HG03342 (cell line): ENCODE results near the gene DHRS9.
"Not testable (repeated sequence)": the region's sequence is repeated elsewhere in the genome, so short reads cannot be mapped to it uniquely, and the experiment has no call there.

Experiments used
- ATAC-seq: cut with Tn5 transposase; IDR thresholded peaks from one replicate; pipeline ENCODE4 v1.9.1; 2021; ENCODE audit warnings: mild to moderate bottlenecking, moderate library complexity; ENCODE audit not compliant: unreplicated experiment

DHRS9 gene

GRCh38 chr2:169131587-169132512 is 62.5 kb downstream of the DHRS9 start:
- ATAC-seq: peak; percentile 89

DNA sequence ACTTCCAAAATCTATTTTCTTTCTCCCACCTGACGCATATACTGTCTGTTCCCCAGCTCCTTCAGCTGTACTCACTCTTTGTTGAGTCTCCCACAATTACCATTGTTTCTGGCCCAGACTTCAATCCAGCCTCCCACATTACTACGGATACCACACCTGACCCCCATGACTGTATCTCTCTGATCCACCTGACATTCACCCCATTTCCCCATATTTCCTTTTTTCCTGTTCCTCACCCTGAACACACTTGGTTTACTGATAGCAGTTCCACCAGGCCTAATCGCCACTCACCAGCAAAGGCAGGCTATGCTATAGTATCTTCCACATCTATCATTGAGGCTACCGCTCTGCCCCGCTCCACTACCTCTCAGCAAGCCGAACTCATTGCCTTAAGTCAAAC is 64.9 kb downstream of the DHRS9 start:
- ATAC-seq: not testable (repeated sequence)

DNA sequence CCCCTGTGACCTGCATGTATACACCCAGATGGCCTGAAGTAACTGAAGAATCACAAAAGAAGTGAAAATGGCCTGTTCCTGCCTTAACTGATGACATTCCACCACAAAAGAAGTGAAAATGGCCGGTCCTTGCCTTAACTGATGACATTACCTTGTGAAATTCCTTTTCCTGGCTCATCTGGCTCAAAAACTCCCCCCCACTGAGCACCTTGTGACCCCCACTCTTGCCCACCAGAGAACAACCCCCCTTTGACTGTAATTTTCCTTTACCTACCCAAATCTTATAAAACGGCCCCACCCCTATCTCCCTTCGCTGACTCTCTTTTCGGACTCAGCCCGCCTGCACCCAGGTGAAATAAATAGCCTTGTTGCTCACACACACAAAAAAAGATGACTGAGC is 67.1 kb downstream of the DHRS9 start:
- ATAC-seq: not testable (repeated sequence)

DNA sequence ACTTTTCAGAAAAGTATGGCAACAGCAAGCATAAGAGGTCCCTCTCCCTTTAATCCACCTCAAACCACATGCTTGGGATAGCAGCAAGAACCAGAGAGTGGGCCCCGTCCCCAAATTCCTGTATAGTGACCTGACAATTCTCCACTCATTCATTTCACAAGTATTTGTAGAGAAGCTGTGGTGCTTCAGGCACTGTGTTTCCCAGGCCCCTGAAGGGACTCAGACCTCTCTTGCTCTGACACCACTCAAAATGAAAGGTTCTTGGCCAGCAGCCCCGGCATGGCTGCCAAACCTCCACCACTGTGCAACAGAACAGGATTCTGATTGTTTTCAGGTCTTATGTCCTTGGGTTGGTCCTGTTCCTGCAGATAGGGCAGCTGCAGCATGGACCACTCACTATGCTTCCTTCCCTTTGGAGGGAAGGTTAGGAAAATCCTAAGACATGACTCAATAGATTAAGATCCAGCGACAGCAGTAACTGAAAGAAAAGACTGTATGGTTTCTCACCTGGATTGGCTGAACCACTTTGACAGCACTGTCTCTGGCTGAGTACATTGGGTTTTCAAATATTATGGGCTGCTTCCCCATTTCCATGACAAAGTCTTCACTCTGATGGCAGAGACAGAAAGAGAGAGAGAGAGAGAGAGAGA is 67.6 kb downstream of the DHRS9 start:
- no peak for ATAC-seq

DNA sequence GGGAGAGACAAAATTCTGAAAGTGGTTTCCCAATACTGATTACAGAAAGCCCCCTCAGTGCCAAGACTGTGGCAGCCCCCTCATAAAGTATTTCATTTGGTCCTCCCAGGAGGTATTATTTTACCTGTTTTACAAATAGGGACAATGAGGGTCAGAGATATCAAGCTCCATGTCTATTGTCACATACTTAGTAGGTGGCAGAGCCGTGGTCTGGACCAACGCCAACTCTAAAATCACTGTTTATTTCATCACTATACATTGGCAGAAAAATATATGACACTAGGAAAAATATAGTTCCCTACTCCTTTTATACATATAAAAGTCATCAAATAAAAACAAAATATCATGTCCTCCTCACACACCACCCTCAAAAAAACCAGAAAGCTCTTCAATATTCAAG is 68.6 kb downstream of the DHRS9 start:
- ATAC-seq: no peak

DNA sequence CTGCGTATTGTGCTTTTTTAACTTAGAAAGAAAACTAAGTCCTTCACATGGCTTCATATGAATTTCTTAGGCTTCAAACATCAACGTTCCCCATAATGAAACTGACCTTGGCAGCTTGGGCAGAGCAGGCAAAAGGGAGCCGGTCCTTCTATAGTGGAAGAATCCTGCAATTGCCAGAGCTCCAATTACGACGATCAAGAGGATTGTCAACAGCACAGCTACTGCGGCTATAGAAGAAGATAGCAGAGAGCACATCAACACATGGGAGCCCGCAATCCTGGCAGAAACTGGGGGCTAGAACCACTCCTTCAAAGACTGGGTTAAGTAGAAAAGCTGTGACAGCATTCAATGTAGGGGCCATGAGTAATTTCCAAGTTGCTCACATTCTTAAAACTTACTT is 69.8 kb downstream of the DHRS9 start:
- no peak for ATAC-seq

DNA sequence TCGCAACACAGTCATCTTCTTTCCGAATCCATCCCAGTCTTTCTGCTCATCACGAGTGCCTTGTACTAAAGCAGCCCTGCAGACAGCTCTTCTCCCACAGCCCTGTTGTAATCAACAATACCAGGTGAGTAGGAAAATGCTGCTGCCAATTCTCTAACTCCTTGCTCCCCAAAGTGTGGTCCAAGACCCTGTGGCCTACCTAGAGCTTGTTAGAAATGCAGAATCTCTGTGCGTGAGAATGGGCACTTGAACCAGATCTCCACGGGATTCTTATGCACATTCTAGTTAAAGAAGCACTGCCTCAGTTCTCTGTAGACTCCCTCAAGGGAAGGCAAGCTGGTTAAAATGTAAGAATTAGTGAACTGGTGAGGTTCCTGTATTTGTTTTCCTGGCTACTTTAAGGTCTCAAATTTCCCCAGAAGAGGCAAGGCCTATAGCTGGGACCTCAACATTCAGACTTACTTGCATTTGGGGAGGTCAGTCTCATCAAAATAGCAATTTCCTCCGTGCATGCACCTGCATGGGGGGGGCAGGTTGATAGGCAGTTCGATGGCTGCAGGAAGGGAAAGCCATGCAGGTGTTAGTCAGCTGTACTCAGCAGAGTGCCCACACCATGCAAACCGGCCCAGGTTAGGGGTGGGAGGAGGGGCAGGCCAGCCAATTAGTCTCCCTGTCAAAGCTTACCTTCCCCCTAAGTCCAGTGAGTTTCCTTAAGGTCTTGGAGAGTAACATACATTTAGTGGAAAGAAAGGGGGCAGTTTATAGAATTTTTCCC is 70.8 kb downstream of the DHRS9 start:
- no peak for ATAC-seq

DNA sequence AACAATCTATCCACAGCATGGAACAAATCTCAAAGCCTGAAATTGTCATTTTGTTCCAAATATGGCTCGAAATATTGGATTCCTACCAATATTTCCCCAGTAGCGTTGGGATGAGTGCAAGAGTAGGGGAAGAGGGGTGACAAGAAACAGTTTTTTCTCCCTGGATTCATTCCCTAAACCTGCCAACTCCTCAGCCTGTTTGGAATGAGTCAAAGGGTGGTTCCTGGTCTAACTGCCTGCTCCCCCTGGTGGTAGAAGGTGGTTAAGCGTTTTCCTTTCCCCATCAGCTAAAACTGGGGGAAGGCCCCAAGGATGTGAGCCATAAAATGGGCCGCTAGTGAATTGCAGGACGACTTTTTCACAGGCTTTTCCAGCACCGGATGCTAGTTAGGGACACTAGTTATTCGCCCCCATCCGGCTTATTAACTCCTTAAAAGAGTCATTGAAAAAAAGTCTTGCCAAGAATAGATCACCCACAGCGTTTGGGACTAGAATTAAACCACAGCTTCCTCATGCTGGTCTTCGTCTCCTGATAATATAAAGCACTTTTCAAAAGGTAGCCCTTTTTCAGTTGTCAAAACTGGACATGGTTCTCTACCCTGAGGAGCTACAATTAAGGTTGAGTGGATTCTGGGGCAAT is 72.5 kb downstream of the DHRS9 start:
- ATAC-seq: peak; percentile 89

DNA sequence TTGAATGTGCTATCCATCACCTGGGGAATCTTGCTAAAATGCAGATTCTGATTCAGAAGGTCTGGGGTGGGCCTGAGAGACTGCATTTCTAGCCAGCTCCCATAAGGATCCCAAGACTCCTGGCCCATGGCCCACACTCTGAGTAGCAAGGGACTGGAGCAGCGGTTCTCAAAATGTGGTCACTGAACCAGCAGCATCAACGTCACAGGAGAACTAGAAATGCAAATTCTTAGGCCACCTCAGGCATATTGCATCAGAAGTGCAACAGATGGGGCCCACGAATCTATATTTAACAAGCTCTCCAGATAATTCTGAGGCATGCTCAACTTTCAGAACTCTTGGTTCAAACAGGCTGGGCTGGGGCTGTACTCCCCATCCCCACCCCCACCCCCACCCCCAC is 74.6 kb downstream of the DHRS9 start:
- no peak for ATAC-seq
